MG63 (cell line): Measurements from ENCODE around the gene HES1. TPM values are rescaled to one million over a fixed set of nuclear protein-coding genes. Genes with fewer than 3 reads are reported as not detected.

Source experiments
- DNase-seq: peaks from one replicate; pipeline ENCODE4 v3.0.0-alpha.2; 2020
- H3K27me3 ChIP-seq: fragments of 250-450 bp; sonication (Bioruptor Pico); 2 replicates; pipeline ENCODE4 v1.5.1; 2020; ENCODE audit warnings: mild to moderate bottlenecking, moderate library complexity
- H3K36me3 ChIP-seq: fragments of 250-450 bp; sonication (Bioruptor Pico); 2 replicates; pipeline ENCODE4 v1.5.1; 2020; ENCODE audit warnings: mild to moderate bottlenecking, moderate library complexity
- H3K4me3 ChIP-seq: fragments of 250-450 bp; sonication (Bioruptor Pico); 2 replicates; pipeline ENCODE4 v1.5.1; 2020; ENCODE audit warnings: mild to moderate bottlenecking, moderate library complexity
- H3K9me3 ChIP-seq: fragments of 250-450 bp; sonication (Bioruptor Pico); 2 replicates; pipeline ENCODE4 v1.5.1; 2020; ENCODE audit warnings: mild to moderate bottlenecking, moderate library complexity
- total RNA-seq: library from RNA; depleted of rRNA; stranded (reverse); fragments of >200 nt; shearing (Covaris generic); gene quantifications from 2 replicates; pipeline ENCODE4 v1.2.3, GENCODE V29; 2014; ENCODE audit warnings: low replicate concordance

Gene HES1
- total RNA-seq, 1 experiment from 2014 or later, result 17.7 TPM

GRCh38 chr3:194134231-194134756 lies 1.7 kb upstream of the HES1 start:
- Histone ChIP-seq H3K9me3 (no peaks in the 10 kb centered on the region), H3K4me3 (peak overlapping the region; percentile 65), H3K27me3 (no peaks in the 10 kb centered on the region), H3K36me3 (peaks cover 5% of the 10 kb centered on the region; the same call in 1 of the 2 replicates)
- DNase-seq, result no peak

- H3K27me3 ChIP-seq, result no peaks in the 10 kb centered on the region
- peaks cover 5% of the 10 kb centered on the region; the same call in 1 of the 2 replicates for H3K36me3 ChIP-seq
- DNase-seq, result peak; percentile 99
- no peaks in the 10 kb centered on the region for H3K9me3 ChIP-seq
- H3K4me3 ChIP-seq, result peak overlapping the region; percentile 65
Observed at GRCh38 chr3:194134757-194135515, 1.0 kb upstream of the HES1 start.

- peak overlapping the region; percentile 65 for H3K4me3 ChIP-seq
- no peaks in the 10 kb centered on the region for H3K27me3 ChIP-seq
- H3K9me3 ChIP-seq, result no peaks in the 10 kb centered on the region
- DNase-seq, result no peak
- H3K36me3 ChIP-seq, result peaks cover 5% of the 10 kb centered on the region; the same call in 1 of the 2 replicates
Observed at GRCh38 chr3:194135516-194135805, 487 bp upstream of the HES1 start.

- DNase-seq, result no peak
Observed at GRCh38 chr3:194136519-194137007, 615 bp downstream of the HES1 start.

GRCh38 chr3:194137008-194137505 lies 1.1 kb downstream of the HES1 start:
- Histone ChIP-seq H3K36me3 (peaks cover 5% of the 10 kb centered on the region; the same call in 1 of the 2 replicates), H3K27me3 (no peaks in the 10 kb centered on the region), H3K4me3 (peak overlapping the region; percentile 65), H3K9me3 (no peaks in the 10 kb centered on the region)
- peak; percentile 67 for DNase-seq

More at GRCh38 chr3:194136519-194137007, 615 bp downstream of the HES1 start:
- peaks cover 5% of the 10 kb centered on the region; the same call in 1 of the 2 replicates for H3K36me3 ChIP-seq
- H3K27me3 ChIP-seq, result no peaks in the 10 kb centered on the region
- H3K4me3 ChIP-seq, result peak overlapping the region; percentile 65
- no peaks in the 10 kb centered on the region for H3K9me3 ChIP-seq

GRCh38 chr3:194137506-194138474 lies 1.8 kb downstream of the HES1 start:
- peak; percentile 63 for DNase-seq
- peak overlapping the region; percentile 65 for H3K4me3 ChIP-seq
- no peaks in the 10 kb centered on the region for H3K27me3 ChIP-seq
- no peaks in the 10 kb centered on the region for H3K9me3 ChIP-seq
- H3K36me3 ChIP-seq, result peaks cover 5% of the 10 kb centered on the region; the same call in 1 of the 2 replicates

GRCh38 chr3:194138732-194139070 lies 2.8 kb downstream of the HES1 start:
- H3K4me3 ChIP-seq, result no peak overlapping the region; the same call in 1 of the 2 replicates
- H3K36me3 ChIP-seq, result peaks cover 5% of the 10 kb centered on the region; the same call in 1 of the 2 replicates
- no peaks in the 10 kb centered on the region for H3K9me3 ChIP-seq
- DNase-seq, result no peak
- H3K27me3 ChIP-seq, result no peaks in the 10 kb centered on the region

GRCh38 chr3:194139071-194139813 lies 3.3 kb downstream of the HES1 start:
- Histone ChIP-seq H3K9me3 (no peaks in the 10 kb centered on the region), H3K4me3 (no peak overlapping the region), H3K27me3 (no peaks in the 10 kb centered on the region), H3K36me3 (peaks cover 5% of the 10 kb centered on the region; the same call in 1 of the 2 replicates)
- DNase-seq, result peak; percentile 30

- no peak for DNase-seq
- Histone ChIP-seq H3K36me3 (peaks cover 5% of the 10 kb centered on the region; the same call in 1 of the 2 replicates), H3K4me3 (no peak overlapping the region), H3K27me3 (no peaks in the 10 kb centered on the region), H3K9me3 (no peaks in the 10 kb centered on the region)
Observed at GRCh38 chr3:194139814-194140391, 4.0 kb downstream of the HES1 start.

GRCh38 chr3:194140520-194141414 lies 4.8 kb downstream of the HES1 start:
- DNase-seq, result no peak
- H3K4me3 ChIP-seq, result no peak overlapping the region
- peaks cover 5% of the 10 kb centered on the region; the same call in 1 of the 2 replicates for H3K36me3 ChIP-seq
- no peaks in the 10 kb centered on the region for H3K9me3 ChIP-seq
- H3K27me3 ChIP-seq, result no peaks in the 10 kb centered on the region

- no peaks in the 10 kb centered on the region for H3K27me3 ChIP-seq
- no peaks in the 10 kb centered on the region for H3K9me3 ChIP-seq
- peak; percentile 97 for DNase-seq
- H3K36me3 ChIP-seq, result peaks cover 5% of the 10 kb centered on the region; the same call in 1 of the 2 replicates
- peak overlapping the region; percentile 30 for H3K4me3 ChIP-seq
Observed at GRCh38 chr3:194141415-194142155, 5.6 kb downstream of the HES1 start.

GRCh38 chr3:194142156-194142910 lies 6.4 kb downstream of the HES1 start:
- DNase-seq, result no peak
- Histone ChIP-seq H3K36me3 (peaks cover 5% of the 10 kb centered on the region; the same call in 1 of the 2 replicates), H3K27me3 (no peaks in the 10 kb centered on the region), H3K4me3 (peak overlapping the region; percentile 30; the same call in 1 of the 2 replicates), H3K9me3 (no peaks in the 10 kb centered on the region)

- H3K36me3 ChIP-seq, result no peaks in the 10 kb centered on the region
- H3K4me3 ChIP-seq, result no peak overlapping the region
- no peaks in the 10 kb centered on the region for H3K27me3 ChIP-seq
- no peak for DNase-seq
- no peaks in the 10 kb centered on the region for H3K9me3 ChIP-seq
Observed at GRCh38 chr3:194145702-194146101, 9.8 kb downstream of the HES1 start.

- Histone ChIP-seq H3K9me3 (no peaks in the 10 kb centered on the region), H3K27me3 (no peaks in the 10 kb centered on the region), H3K4me3 (no peak overlapping the region), H3K36me3 (no peaks in the 10 kb centered on the region)
- no peak for DNase-seq
Observed at GRCh38 chr3:194147679-194148078, 11.7 kb downstream of the HES1 start.
